Prostate gland (tissue), 2 donors: ENCODE measurements around the gene TPO. TPM values are rescaled to one million over a fixed set of nuclear protein-coding genes. Genes with fewer than 3 reads are reported as not detected.

Experiments used
- DNase-seq: peaks from one replicate; pipeline ENCODE4 v3.0.0-alpha.2; 2019; ENCODE audit warnings: low spot score
- H3K27ac ChIP-seq, 2 donors: fragments of 200-600 bp; sonication (generic); 2 replicates each; pipeline ENCODE4 v1.5.1; 2017 to 2019
- H3K27me3 ChIP-seq: fragments of 200-600 bp; sonication (generic); replicated peaks from 2 replicates; pipeline ENCODE4 v1.5.1; 2019; ENCODE audit not compliant: insufficient read depth
- H3K36me3 ChIP-seq, 2 donors: fragments of 200-600 bp; sonication (generic); 1 replicate in 1 of 2; 2 replicates in 1 of 2; pipeline versions ENCODE4 v1.5.1 to v1.8.1; 2017 to 2019
- H3K4me1 ChIP-seq: fragments of 200-600 bp; sonication (generic); replicated peaks from 2 replicates; pipeline ENCODE4 v1.5.1; 2019
- H3K4me3 ChIP-seq, 2 donors: fragments of 200-600 bp; sonication (generic); 2 replicates each; pipeline ENCODE4 v1.5.1; 2017 to 2019
- H3K9me3 ChIP-seq: fragments of 200-600 bp; sonication (generic); 2 replicates; pipeline ENCODE4 v1.5.1; 2017
- CTCF ChIP-seq, 4 experiments: fragments of 200-600 bp in 2 of 4; fragments of 450-650 bp in 2 of 4; sonication (generic) in 2 of 4; IDR thresholded peaks; 1 replicate in 3 of 4; 2 replicates in 1 of 4; pipeline ENCODE4 v1.5.1; 2016 to 2019; ENCODE audit warnings: antibody characterized with exemption in 4 of 4, mild to moderate bottlenecking in 2 of 4, moderate library complexity in 2 of 4
- POLR2A ChIP-seq: fragments of 450-650 bp; IDR thresholded peaks from one replicate; pipeline ENCODE4 v1.6.1; 2016; ENCODE audit warnings: antibody characterized with exemption, mild to moderate bottlenecking
- POLR2AphosphoS5 ChIP-seq: sonication (generic); formaldehyde crosslinking; IDR thresholded peaks from one replicate; pipeline ENCODE4 v1.6.1; 2017; ENCODE audit warnings: antibody characterized with exemption
- WGBS: methylation state at CpG from one replicate; pipeline ENCODE4 v1.1.5; 2018; 5-methylcytosine and 5-hydroxymethylcytosine counted together
- intact Hi-C: fragments of 100-400 bp; cut with DNase I; formaldehyde crosslinking; loops from one replicate; pipeline ENCODE4 v1.14.2; 2022
- total RNA-seq, 2 donors: library from RNA; depleted of rRNA; stranded (reverse); fragments of >200 nt; gene quantifications; one replicate each; pipeline ENCODE4 v1.1.0, GENCODE V29; 2016

Gene TPO
- total RNA-seq, 2 donors from 2014 or later, result 0.82 to 1.4 TPM

GRCh38 chr2:1556776-1557466 is 143.7 kb downstream of the TPO start:
- DNase-seq, result no peak
- H3K36me3 ChIP-seq, result no peaks in the 10 kb centered on the region
- TF ChIP-seq POLR2AphosphoS5 (no peak), CTCF (IDR thresholded peaks at IDR 0.05) (no peak), POLR2A (no peak)
- H3K4me3 ChIP-seq, result no peak overlapping the region
- H3K4me1 ChIP-seq, result no peaks in the 10 kb centered on the region
- H3K9me3 ChIP-seq, result no peaks in the 10 kb centered on the region
- intact Hi-C loops, result no loop called here
- no peaks in the 10 kb centered on the region for H3K27me3 ChIP-seq
- H3K27ac ChIP-seq, result no peak overlapping the region
- WGBS, result 85% methylated on average over 13 of the region's 13 CpGs

- intact Hi-C loops, result no loop called here
- Histone ChIP-seq H3K4me1 (no peaks in the 10 kb centered on the region), H3K27me3 (no peaks in the 10 kb centered on the region), H3K9me3 (no peaks in the 10 kb centered on the region), H3K36me3 (no peaks in the 10 kb centered on the region), H3K27ac (no peak overlapping the region), H3K4me3 (no peak overlapping the region)
- WGBS, result 84% methylated on average over 11 of the region's 11 CpGs
- DNase-seq, result no peak
- TF ChIP-seq CTCF (IDR thresholded peaks at IDR 0.05) (no peak), POLR2AphosphoS5 (no peak), POLR2A (no peak)
These were observed 144.2 kb downstream of the TPO start for GRCh38 chr2:1557467-1557820.

- H3K4me1 ChIP-seq, result no peaks in the 10 kb centered on the region
- no peak overlapping the region for H3K4me3 ChIP-seq
- intact Hi-C loops, result no loop called here
- no peak for TF ChIP-seq POLR2A
- no peak for TF ChIP-seq POLR2AphosphoS5
- no peak for TF ChIP-seq CTCF (IDR thresholded peaks at IDR 0.05)
- H3K9me3 ChIP-seq, result no peaks in the 10 kb centered on the region
- H3K36me3 ChIP-seq, result no peaks in the 10 kb centered on the region
- H3K27me3 ChIP-seq, result no peaks in the 10 kb centered on the region
- H3K27ac ChIP-seq, result no peak overlapping the region
- DNase-seq, result no peak
- WGBS, result 95% methylated on average over 15 of the region's 15 CpGs
These were observed 146.4 kb downstream of the TPO start for GRCh38 chr2:1559589-1560175.

GRCh38 chr2:1561259-1561658 is 148.0 kb downstream of the TPO start:
- 90% methylated on average over 14 of the region's 14 CpGs for WGBS
- H3K4me1 ChIP-seq, result no peaks in the 10 kb centered on the region
- H3K4me3 ChIP-seq, result no peak overlapping the region
- TF ChIP-seq POLR2A, result no peak
- TF ChIP-seq POLR2AphosphoS5, result no peak
- TF ChIP-seq CTCF (IDR thresholded peaks at IDR 0.05), result no peak
- H3K9me3 ChIP-seq, result no peaks in the 10 kb centered on the region
- no peaks in the 10 kb centered on the region for H3K27me3 ChIP-seq
- no peak for DNase-seq
- no peak overlapping the region for H3K27ac ChIP-seq
- intact Hi-C loops, result no loop called here
- no peaks in the 10 kb centered on the region for H3K36me3 ChIP-seq

GRCh38 chr2:1561811-1562421 is 148.7 kb downstream of the TPO start:
- no peak for TF ChIP-seq CTCF (IDR thresholded peaks at IDR 0.05)
- TF ChIP-seq POLR2AphosphoS5, result no peak
- no peak for TF ChIP-seq POLR2A
- Histone ChIP-seq H3K9me3 (no peaks in the 10 kb centered on the region), H3K27me3 (no peaks in the 10 kb centered on the region), H3K4me3 (no peak overlapping the region), H3K27ac (no peak overlapping the region), H3K4me1 (no peaks in the 10 kb centered on the region), H3K36me3 (no peaks in the 10 kb centered on the region)
- DNase-seq, result no peak
- 66% methylated on average over 24 of the region's 24 CpGs for WGBS
- intact Hi-C loops, result no loop called here
